Upper lobe of left lung (tissue), 4 donors: Measurements from ENCODE around the gene NPPB.

Experiments used
- POLR2AphosphoS5 ChIP-seq, 2 donors: sonication (generic); formaldehyde crosslinking; IDR thresholded peaks; one replicate each; pipeline ENCODE4 v1.5.1; 2017; ENCODE audit warnings: antibody characterized with exemption in 2 of 2
- TF ChIP-seq, protein P1 (sequence below), 6 experiments: fragments of 450-650 bp in 4 of 6; fragments of 200-600 bp in 2 of 6; sonication (generic) in 2 of 6; IDR thresholded peaks; one replicate each; pipeline ENCODE4 v1.5.1; 2016 to 2019; ENCODE audit warnings: antibody characterized with exemption in 6 of 6

GRCh38 chr1:11831945-11832725 lies 26.6 kb downstream of the NPPB start:
- TF ChIP-seq POLR2AphosphoS5 (IDR thresholded peaks at IDR 0.05): no peak
- TF ChIP-seq, protein P1, sequence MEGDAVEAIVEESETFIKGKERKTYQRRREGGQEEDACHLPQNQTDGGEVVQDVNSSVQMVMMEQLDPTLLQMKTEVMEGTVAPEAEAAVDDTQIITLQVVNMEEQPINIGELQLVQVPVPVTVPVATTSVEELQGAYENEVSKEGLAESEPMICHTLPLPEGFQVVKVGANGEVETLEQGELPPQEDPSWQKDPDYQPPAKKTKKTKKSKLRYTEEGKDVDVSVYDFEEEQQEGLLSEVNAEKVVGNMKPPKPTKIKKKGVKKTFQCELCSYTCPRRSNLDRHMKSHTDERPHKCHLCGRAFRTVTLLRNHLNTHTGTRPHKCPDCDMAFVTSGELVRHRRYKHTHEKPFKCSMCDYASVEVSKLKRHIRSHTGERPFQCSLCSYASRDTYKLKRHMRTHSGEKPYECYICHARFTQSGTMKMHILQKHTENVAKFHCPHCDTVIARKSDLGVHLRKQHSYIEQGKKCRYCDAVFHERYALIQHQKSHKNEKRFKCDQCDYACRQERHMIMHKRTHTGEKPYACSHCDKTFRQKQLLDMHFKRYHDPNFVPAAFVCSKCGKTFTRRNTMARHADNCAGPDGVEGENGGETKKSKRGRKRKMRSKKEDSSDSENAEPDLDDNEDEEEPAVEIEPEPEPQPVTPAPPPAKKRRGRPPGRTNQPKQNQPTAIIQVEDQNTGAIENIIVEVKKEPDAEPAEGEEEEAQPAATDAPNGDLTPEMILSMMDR (IDR thresholded peaks at IDR 0.05): no peak
